Measurements from ENCODE around the gene PLXND1.
"Not testable (repeated sequence)": the region's sequence is repeated elsewhere in the genome, so short reads cannot be mapped to it uniquely, and the experiment has no call there.

The PLXND1 gene

GRCh38 chr3:129552287-129553050 is 54.0 kb downstream of the PLXND1 start:
- no peak for TF ChIP-seq CTCF (IDR thresholded peaks at IDR 0.05; ENCODE audit: insufficient read depth, low read length, missing control alignments)
- POLR2A ChIA-PET = no interaction called here
- DNase-seq (ENCODE audit: low read depth, low spot score) = no peak
- CTCF ChIA-PET = no interaction called here
- no peak overlapping the region for H3K4me3 ChIP-seq (ENCODE audit: low read depth, low read length)

- ChIA-PET POLR2A (no interaction called here), CTCF (interaction anchor here (0.9 to 1.1 kb wide), 3 partner anchors 11 to 60 kb away, joined by 3 read pairs; no protein-coding TSS in a partner anchor)
- DNase-seq (ENCODE audit: low read depth, low spot score) = no peak
- H3K4me3 ChIP-seq (ENCODE audit: low read depth, low read length) = no peak overlapping the region
- TF ChIP-seq CTCF (IDR thresholded peaks at IDR 0.05; ENCODE audit: insufficient read depth, low read length, missing control alignments) = no peak
Measured at GRCh38 chr3:129549805-129550204, 56.7 kb downstream of the PLXND1 start.

GRCh38 chr3:129549006-129549800 is 57.3 kb downstream of the PLXND1 start:
- H3K4me3 ChIP-seq (ENCODE audit: low read depth, low read length) = no peak overlapping the region
- ChIA-PET CTCF (interaction anchor here (0.9 kb wide), 1 partner anchor 12 kb away, joined by 3 read pairs; no protein-coding TSS in a partner anchor), POLR2A (no interaction called here)
- DNase-seq (ENCODE audit: low read depth, low spot score) = no peak
- no peak for TF ChIP-seq CTCF (IDR thresholded peaks at IDR 0.05; ENCODE audit: insufficient read depth, low read length, missing control alignments)

DNA sequence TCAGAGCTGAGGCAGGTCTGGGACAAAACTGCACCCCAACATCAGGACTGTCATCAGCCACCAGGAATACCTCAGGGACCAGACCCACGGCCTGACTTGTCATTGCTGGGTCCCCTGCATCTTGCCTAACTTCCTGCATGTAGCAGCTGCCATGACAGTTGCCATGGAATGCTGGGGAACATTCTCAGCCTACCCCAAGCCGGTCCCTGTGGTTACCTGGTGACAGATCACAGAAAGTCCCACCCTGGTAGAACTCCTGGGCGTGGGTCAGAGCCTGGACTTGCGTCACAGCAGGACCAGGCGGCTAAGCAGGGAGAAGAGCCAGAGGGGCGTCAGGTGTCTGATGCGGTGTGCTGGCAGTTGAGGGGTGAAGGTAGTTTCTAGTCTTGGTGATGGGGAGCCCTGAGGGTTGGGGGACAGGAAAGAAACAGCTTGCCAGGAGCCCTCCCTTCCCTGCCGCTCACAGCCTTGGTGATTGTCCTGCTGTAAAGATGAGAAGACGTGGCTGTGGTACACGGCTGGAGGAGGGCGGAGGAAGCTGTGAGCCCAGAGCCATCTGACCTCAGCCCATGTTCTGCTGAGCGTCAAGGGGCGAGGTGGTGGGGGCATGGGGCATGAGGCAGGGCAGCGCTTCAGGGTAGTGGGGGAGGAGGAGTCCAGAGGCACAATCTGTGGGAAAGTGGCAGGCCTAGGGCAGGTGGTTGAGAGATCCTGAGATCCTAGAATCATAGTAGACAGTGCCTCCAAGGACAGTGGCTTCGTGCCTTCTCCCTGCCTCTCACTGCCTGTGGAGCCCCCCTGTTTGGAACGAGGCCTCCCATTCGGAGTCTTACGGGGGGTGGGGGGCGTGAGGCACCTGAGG is 58.1 kb downstream of the PLXND1 start:
- CTCF ChIA-PET = no interaction called here
- POLR2A ChIA-PET = no interaction called here
- no peak for TF ChIP-seq CTCF (IDR thresholded peaks at IDR 0.05; ENCODE audit: insufficient read depth, low read length, missing control alignments)
- no peak overlapping the region for H3K4me3 ChIP-seq (ENCODE audit: low read depth, low read length)
- DNase-seq (ENCODE audit: low read depth, low spot score) = no peak

DNA sequence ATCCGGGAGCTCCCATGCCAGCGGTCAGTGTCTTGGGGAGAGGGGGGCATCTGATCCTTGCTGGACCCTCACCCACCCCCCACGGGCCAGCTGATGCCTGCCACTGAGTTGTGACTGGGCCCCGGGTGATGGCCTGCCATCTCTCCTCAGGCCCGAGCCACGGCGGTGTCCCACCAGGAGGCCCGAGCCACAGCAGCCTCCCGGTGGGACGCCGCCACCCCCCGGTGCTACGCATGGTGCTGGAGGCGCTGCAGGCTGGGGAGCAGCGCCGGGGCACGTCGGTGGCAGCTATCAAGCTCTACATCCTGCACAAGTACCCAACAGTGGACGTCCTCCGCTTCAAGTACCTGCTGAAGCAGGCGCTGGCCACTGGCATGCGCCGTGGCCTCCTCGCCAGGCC is 59.2 kb downstream of the PLXND1 start:
- H3K4me3 ChIP-seq (ENCODE audit: low read depth, low read length) = no peak overlapping the region
- ChIA-PET CTCF (no interaction called here), POLR2A (no interaction called here)
- no peak for DNase-seq (ENCODE audit: low read depth, low spot score)
- TF ChIP-seq CTCF (IDR thresholded peaks at IDR 0.05; ENCODE audit: insufficient read depth, low read length, missing control alignments) = no peak

- DNase-seq (ENCODE audit: low read depth, low spot score); POLR2A ChIA-PET: not testable (repeated sequence)
Measured at GRCh38 chr3:129545951-129546350, 60.5 kb downstream of the PLXND1 start.

More at GRCh38 chr3:129545951-129546350, 60.5 kb downstream of the PLXND1 start:
- H3K4me3 ChIP-seq (ENCODE audit: low read depth, low read length); CTCF ChIA-PET: not testable (repeated sequence)

Data from AG04449 (cell line).